Measurements from ENCODE around the gene MPZL1. TPM values are rescaled to one million over a fixed set of nuclear protein-coding genes. Genes with fewer than 3 reads are reported as not detected.

The MPZL1 gene
- total RNA-seq, 1 donor from 2014 or later = 34.4 TPM

- intact Hi-C loops (cut with DNase I) = no loop called here
- DNase-seq = no peak
- ATAC-seq (ENCODE audit: poor library complexity) = no peak
Measured at GRCh38 chr1:167690053-167690452, 31.7 kb upstream of the MPZL1 start.

- no peak for DNase-seq
- no peak for ATAC-seq (ENCODE audit: poor library complexity)
- intact Hi-C loops (cut with DNase I) = no loop called here
Measured at GRCh38 chr1:167693425-167694045, 28.2 kb upstream of the MPZL1 start.

GRCh38 chr1:167694691-167695090 lies 27.1 kb upstream of the MPZL1 start:
- DNase-seq = no peak
- ATAC-seq (ENCODE audit: poor library complexity) = no peak
- intact Hi-C loops (cut with DNase I) = no loop called here

- DNase-seq = no peak
- no peak for ATAC-seq (ENCODE audit: poor library complexity)
- intact Hi-C loops (cut with DNase I) = no loop called here
Measured at GRCh38 chr1:167695147-167695546, 26.6 kb upstream of the MPZL1 start.

DNA sequence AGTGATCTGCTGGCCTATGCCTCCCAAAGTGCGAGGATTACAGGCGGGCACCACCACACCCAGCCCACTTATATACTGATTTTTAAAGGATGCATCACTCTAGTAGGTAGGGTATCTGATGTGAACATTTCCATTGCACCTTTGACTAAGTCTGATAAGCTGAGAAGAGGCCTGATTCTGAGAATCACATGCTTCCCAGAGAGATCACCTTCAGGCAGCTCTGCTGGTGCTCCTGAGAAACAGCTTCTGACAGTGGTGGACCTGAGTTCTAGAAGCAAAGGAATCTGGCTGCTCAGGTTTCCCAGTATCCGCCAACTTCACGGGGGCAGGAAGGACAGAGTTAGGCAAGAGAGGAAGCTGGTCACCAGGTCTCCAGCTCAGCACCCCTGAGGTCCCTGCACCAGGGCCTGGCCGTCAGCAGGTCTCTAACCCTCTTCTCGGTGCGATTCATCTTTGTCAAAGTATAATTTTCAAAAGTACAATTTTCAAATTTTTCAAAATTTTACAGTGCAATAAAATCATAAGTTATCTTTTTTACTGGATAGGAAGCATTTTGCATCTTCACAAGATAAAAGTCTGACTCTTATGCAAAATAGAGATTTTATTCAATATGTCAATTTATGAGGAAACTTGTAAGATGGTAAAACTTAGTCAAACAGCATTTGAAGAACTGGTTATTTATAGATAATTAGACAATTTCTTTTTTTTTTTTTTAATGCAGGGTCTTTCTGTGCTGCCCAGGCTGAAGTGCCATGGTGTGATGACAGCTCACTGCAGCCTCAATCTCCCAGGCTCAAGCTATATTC lies 25.8 kb upstream of the MPZL1 start:
- ATAC-seq (ENCODE audit: poor library complexity) (no peak), DNase-seq (no peak)

DNA sequence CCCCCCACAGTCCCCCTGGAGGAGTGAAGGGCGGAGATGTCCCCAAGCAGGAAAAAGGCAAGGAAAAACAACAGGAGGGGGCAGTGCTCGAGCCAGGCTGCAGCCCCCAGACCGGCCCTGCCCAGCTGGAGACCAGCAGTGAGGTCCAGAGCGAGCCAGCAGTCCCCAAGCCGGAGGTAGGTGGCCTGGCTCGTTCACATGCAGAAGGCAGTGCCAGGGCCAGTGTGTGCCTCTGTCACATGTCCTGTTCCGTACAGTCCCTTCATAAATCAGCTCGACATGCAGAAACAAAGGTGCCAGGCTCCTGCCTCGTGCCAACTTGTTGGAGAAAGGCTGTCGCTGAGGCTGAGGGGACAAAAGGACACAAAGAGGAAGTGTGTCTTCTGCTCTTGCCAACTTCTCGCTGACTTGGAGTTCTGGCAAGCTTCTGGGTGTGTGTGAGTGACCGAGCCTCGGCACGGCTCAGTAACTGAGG lies 24.1 kb upstream of the MPZL1 start:
- DNase-seq (peak; percentile 90), ATAC-seq (ENCODE audit: poor library complexity) (peak; percentile 95)
- intact Hi-C loops (cut with DNase I) = no loop called here

More for the DNA sequence above, 25.8 kb upstream of the MPZL1 start:
- intact Hi-C loops (cut with DNase I) = no loop called here

- DNase-seq = no peak
- ATAC-seq (ENCODE audit: poor library complexity) = no peak
- intact Hi-C loops (cut with DNase I) = no loop called here
Measured at GRCh38 chr1:167698313-167698712, 23.5 kb upstream of the MPZL1 start.

DNA sequence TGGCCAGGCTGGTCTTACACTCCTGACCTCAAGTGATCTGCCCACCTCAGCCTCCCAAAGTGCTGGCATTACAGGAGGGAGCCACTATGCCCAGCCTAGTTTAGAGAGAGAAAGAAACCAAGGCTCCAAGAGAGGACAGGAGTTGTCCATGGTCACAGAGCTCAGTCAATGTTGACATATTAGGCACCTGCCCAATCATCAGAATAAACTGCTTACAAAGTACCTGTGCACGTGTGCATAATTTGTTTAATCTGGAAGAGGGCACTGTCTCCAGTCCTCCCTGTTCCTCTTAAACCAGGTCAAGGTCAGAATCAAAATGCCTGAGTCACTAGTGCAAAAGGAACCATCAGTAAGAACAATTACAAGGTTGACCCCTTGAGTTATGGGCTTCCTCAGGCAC lies 20.3 kb upstream of the MPZL1 start:
- DNase-seq (no peak), ATAC-seq (ENCODE audit: poor library complexity) (no peak)
- intact Hi-C loops (cut with DNase I) = no loop called here

DNA sequence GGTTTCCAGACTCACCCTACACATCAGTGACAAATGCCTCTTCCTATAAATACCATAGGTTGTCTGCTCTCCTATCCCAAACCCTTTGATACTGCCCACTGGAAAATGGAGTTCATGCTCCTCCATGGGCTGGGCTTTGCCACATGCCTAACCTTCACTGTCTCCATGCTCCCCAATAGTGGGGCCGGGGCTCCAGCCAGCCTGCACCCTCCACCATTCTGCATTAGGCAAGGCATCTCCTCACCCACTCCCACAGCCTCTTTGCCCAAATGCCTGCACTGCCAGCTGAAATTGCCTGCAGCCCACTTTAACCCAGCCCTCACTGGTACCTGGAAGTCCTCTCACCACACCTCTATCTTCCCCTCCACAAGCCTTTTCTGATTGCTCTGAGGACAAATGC lies 18.2 kb upstream of the MPZL1 start:
- DNase-seq (no peak), ATAC-seq (ENCODE audit: poor library complexity) (no peak)
- intact Hi-C loops (cut with DNase I) = no loop called here

- ATAC-seq (ENCODE audit: poor library complexity) (peak; percentile 41), DNase-seq (no peak)
- intact Hi-C loops (cut with DNase I) = no loop called here
Measured at GRCh38 chr1:167704715-167705114, 17.1 kb upstream of the MPZL1 start.

- DNase-seq (no peak), ATAC-seq (ENCODE audit: poor library complexity) (no peak)
- intact Hi-C loops (cut with DNase I) = no loop called here
Measured at GRCh38 chr1:167705250-167705649, 16.5 kb upstream of the MPZL1 start.

DNA sequence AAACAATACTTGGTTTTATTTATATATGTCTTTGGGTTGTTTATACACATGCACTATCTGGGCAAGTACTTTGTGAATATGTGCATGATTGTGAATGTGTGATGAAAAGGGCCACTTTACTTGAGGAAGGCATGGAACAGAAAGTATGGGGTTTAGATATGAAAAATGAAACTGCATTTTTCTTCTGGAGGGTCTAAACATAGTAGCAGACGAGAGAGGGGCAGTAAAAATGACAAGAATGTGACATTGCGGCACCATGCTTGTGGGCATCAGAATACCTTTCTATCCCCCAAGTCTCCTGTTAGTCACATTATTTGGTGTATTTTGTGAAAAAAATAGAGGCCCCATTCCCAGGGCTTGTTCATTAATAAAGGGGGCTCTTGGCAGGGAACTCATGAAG lies 15.4 kb upstream of the MPZL1 start:
- ATAC-seq (ENCODE audit: poor library complexity) (no peak), DNase-seq (no peak)
- intact Hi-C loops (cut with DNase I) = no loop called here

DNA sequence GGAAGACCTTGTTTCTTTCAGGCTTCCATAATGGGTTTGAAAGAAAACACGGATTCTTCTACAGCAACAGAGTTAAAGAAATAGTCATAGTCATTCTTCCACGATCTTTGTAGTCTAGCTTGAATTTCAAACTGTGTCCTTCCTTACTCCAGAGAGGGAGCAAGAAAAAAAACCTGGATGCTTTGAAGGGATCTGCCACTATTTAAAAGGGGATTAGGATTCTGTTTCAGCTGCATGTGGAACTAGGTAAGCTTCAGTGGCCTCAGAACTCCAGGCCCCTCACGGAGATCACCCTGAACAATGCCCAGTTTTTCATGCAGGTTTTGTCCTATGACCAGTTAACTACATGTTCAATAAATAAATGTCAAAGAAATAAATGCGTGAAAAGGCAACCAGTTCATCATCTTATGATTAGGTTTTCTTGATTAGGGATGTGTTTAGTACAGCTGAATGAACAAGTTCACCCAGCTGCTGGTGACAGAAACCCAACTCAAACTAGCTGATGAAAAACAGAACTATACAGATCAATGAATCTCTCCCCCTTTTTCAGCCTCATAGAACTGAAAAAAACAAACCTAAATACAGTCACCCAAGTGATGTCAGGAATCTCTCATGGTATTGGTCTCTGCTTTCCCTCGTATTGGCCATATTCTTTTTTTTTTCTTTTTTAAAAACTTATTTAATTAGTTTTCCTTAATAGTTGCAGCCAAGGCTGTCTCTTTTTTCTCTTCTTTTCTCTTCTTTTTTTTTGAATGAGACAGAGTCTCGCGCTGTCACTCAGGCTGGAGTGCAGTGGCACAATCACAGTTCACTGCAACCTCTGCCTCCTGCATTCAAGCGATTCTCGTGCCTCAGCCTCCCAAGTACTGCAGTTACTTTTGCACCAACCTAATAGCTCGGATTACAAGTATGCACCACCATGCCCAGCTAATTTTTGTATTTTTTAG lies 14.6 kb upstream of the MPZL1 start:
- intact Hi-C loops (cut with DNase I) = no loop called here
- DNase-seq (no peak), ATAC-seq (ENCODE audit: poor library complexity) (no peak)

DNA sequence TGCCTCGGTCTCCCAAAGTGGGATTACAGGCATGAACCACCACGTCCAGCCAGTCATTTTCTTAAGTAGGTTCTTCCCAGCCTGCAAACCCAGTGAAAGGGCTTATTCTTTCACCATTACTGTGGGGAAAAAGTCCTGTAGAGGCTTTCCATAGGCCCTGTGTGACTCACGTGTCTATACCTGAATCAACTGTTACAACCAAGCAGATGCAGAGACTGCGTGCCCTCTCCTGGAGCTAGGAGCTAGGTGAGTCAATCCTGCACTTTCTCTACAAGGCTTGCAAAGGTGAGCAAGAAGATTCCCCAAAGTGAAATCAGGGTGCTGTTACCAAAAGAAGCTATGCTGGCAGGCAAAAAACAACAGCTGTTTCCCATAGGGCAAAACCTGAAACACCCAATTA lies 13.8 kb upstream of the MPZL1 start:
- no peak for DNase-seq
- no peak for ATAC-seq (ENCODE audit: poor library complexity)
- intact Hi-C loops (cut with DNase I) = no loop called here

GRCh38 chr1:167708940-167709389 lies 12.8 kb upstream of the MPZL1 start:
- intact Hi-C loops (cut with DNase I) = no loop called here

GRCh38 chr1:167710836-167711235 lies 10.9 kb upstream of the MPZL1 start:
- DNase-seq (no peak), ATAC-seq (ENCODE audit: poor library complexity) (no peak)
- intact Hi-C loops (cut with DNase I) = no loop called here

More at GRCh38 chr1:167708940-167709389, 12.8 kb upstream of the MPZL1 start:
- no peak for DNase-seq
- no peak for ATAC-seq (ENCODE audit: poor library complexity)

GRCh38 chr1:167711797-167712196 lies 10.0 kb upstream of the MPZL1 start:
- ATAC-seq (ENCODE audit: poor library complexity) = no peak
- intact Hi-C loops (cut with DNase I) = no loop called here
- DNase-seq = no peak

GRCh38 chr1:167713330-167714081 lies 8.3 kb upstream of the MPZL1 start:
- intact Hi-C loops (cut with DNase I) = no loop called here
- no peak for ATAC-seq (ENCODE audit: poor library complexity)

DNA sequence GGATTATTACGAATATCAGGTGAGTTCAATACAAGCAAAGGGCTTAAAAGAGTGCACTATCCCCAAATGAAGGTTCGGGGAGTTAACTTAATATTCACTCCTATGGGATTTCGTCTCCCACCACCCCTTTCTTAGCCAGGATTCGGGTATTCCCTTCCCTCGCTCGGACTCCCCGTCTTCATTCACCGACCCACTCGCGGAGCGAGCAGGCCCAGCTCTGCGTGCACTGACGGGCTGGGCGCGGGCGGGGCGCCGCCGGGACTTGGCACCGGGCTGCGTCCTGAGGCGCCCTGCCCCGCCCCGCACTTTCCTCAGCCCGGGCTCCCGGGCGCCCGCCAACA lies 7.7 kb upstream of the MPZL1 start:
- intact Hi-C loops (cut with DNase I) = no loop called here
- peak; percentile 93 for DNase-seq
- ATAC-seq (ENCODE audit: poor library complexity) = peak; percentile 92

More at GRCh38 chr1:167713330-167714081, 8.3 kb upstream of the MPZL1 start:
- DNase-seq = peak; percentile 59

All from Right ventricle myocardium superior (tissue), 1 donor.